SK-N-SH (cell line): ENCODE data around the gene LRRC32.

Source experiments
- JUND ChIP-seq: IDR thresholded peaks from 2 replicates; pipeline ENCODE4 v1.4.0; 2012
- NFIC ChIP-seq: IDR thresholded peaks from 2 replicates; pipeline ENCODE4 v1.4.0; 2012; ENCODE audit warnings: borderline replicate concordance
- USF1 ChIP-seq: IDR thresholded peaks from 2 replicates; pipeline ENCODE4 v1.4.0; 2012; ENCODE audit warnings: low read depth, borderline replicate concordance

GRCh38 chr11:76707293-76707825 is 36.8 kb upstream of the LRRC32 start:
- TF ChIP-seq JUND (no peak), USF1 (no peak), NFIC (no peak)
